ENCODE data around the gene KDR.

GRCh38 chr4:55032179-55032578 lies 93.2 kb downstream of the KDR start:
- TF ChIP-seq POLR2A (IDR thresholded peaks at IDR 0.05) (no peak), CTCF (IDR thresholded peaks at IDR 0.05) (no peak)
